ENCODE measurements around the gene LINGO1. TPM values are rescaled to one million over a fixed set of nuclear protein-coding genes. Genes with fewer than 3 reads are reported as not detected.

The LINGO1 gene
- total and polyA plus RNA-seq, 4 donors = 0.50 to 1.6 (median 0.75) TPM; not detected in 1

- 82% methylated on average over 7 of the region's 7 CpGs for WGBS
- no peaks in the 10 kb centered on the region for H3K4me1 ChIP-seq (ENCODE audit: control insufficient read depth in 4 of 4, insufficient read depth in 4 of 4, low read length in 3 of 4)
Observed at GRCh38 chr15:77624868-77625267, 7.8 kb downstream of the LINGO1 start.

More at GRCh38 chr15:77624868-77625267, 7.8 kb downstream of the LINGO1 start:
- Histone ChIP-seq H3K9ac (ENCODE audit: low read depth in 1 of 2, low read length in 2 of 2) (no peak overlapping the region), H3K27me3 (ENCODE audit: control insufficient read depth in 4 of 4, insufficient read depth in 4 of 4, low read length in 3 of 4) (no peaks in the 10 kb centered on the region), H3K9me3 (ENCODE audit: control insufficient read depth in 4 of 4, low read length in 3 of 4) (peaks cover 0 to 4% (median 0%) of the 10 kb centered on the region in 4 donors), H3K4me3 (ENCODE audit: low read depth in 1 of 3, low read length in 3 of 3) (no peak overlapping the region), H3K36me3 (ENCODE audit: control insufficient read depth in 4 of 4, insufficient read depth in 3 of 4, low read depth in 1 of 4, low read length in 3 of 4) (no peaks in the 10 kb centered on the region), H3K27ac (ENCODE audit: low read depth in 1 of 2, low read length in 2 of 2) (no peak overlapping the region)
- TF ChIP-seq HNF4G (IDR thresholded peaks at IDR 0.05) (no peak), SP1 (IDR thresholded peaks at IDR 0.05) (no peak), GABPA (IDR thresholded peaks at IDR 0.05 in 1 of 2, conservative IDR thresholded peaks at IDR 0.05 in 1 of 2) (no peak), MAX (IDR thresholded peaks at IDR 0.05) (no peak), FOXA1 (IDR thresholded peaks at IDR 0.05) (no peak), HNF4A (conservative IDR thresholded peaks at IDR 0.05) (no peak), YY1 (IDR thresholded peaks at IDR 0.05) (no peak), ZBTB33 (IDR thresholded peaks at IDR 0.05) (no peak), NR2F2 (IDR thresholded peaks at IDR 0.05) (no peak), REST (IDR thresholded peaks at IDR 0.05) (no peak), RXRA (IDR thresholded peaks at IDR 0.05) (no peak), JUND (IDR thresholded peaks at IDR 0.05) (no peak), TAF1 (conservative IDR thresholded peaks at IDR 0.05) (no peak), FOXA2 (IDR thresholded peaks at IDR 0.05) (no peak), CTCF (IDR thresholded peaks at IDR 0.05; ENCODE audit: low read depth, low read length, missing input control) (no peak), RAD21 (IDR thresholded peaks at IDR 0.05) (no peak)
- no peak for DNase-seq (ENCODE audit: low spot score)

All from liver (tissue), 9 donors.